ENCODE data around the gene PIEZO2.

The PIEZO2 gene

GRCh38 chr18:11115276-11115675 lies 34.1 kb downstream of the PIEZO2 start:
- no peak overlapping the region for H3K4me3 ChIP-seq (ENCODE audit: low read depth, low read length)
- no peak for DNase-seq (ENCODE audit: low read depth)
- in situ Hi-C loops (cut with HindIII; ENCODE audit: low sequenced_read_pairs), result no loop called here
- TF ChIP-seq CTCF (IDR thresholded peaks at IDR 0.05; ENCODE audit: low read depth, low read length, missing control alignments), result no peak

- in situ Hi-C loops (cut with HindIII; ENCODE audit: low sequenced_read_pairs), result no loop called here
- H3K4me3 ChIP-seq (ENCODE audit: low read depth, low read length), result no peak overlapping the region
- no peak for DNase-seq (ENCODE audit: low read depth)
Observed at GRCh38 chr18:11114653-11115052, 34.7 kb downstream of the PIEZO2 start.

GRCh38 chr18:11113937-11114336 lies 35.4 kb downstream of the PIEZO2 start:
- in situ Hi-C loops (cut with HindIII; ENCODE audit: low sequenced_read_pairs), result no loop called here
- DNase-seq (ENCODE audit: low read depth), result no peak
- TF ChIP-seq CTCF (IDR thresholded peaks at IDR 0.05; ENCODE audit: low read depth, low read length, missing control alignments), result no peak
- H3K4me3 ChIP-seq (ENCODE audit: low read depth, low read length), result no peak overlapping the region

More at GRCh38 chr18:11114653-11115052, 34.7 kb downstream of the PIEZO2 start:
- TF ChIP-seq CTCF (IDR thresholded peaks at IDR 0.05; ENCODE audit: low read depth, low read length, missing control alignments), result no peak

- H3K4me3 ChIP-seq (ENCODE audit: low read depth, low read length), result no peak overlapping the region
- TF ChIP-seq CTCF (IDR thresholded peaks at IDR 0.05; ENCODE audit: low read depth, low read length, missing control alignments), result no peak
- in situ Hi-C loops (cut with HindIII; ENCODE audit: low sequenced_read_pairs), result no loop called here
- no peak for DNase-seq (ENCODE audit: low read depth)
Observed at GRCh38 chr18:11113046-11113548, 36.3 kb downstream of the PIEZO2 start.

GRCh38 chr18:11112286-11112685 lies 37.1 kb downstream of the PIEZO2 start:
- in situ Hi-C loops (cut with HindIII; ENCODE audit: low sequenced_read_pairs), result no loop called here
- TF ChIP-seq CTCF (IDR thresholded peaks at IDR 0.05; ENCODE audit: low read depth, low read length, missing control alignments), result no peak
- DNase-seq (ENCODE audit: low read depth), result no peak
- no peak overlapping the region for H3K4me3 ChIP-seq (ENCODE audit: low read depth, low read length)

- in situ Hi-C loops (cut with HindIII; ENCODE audit: low sequenced_read_pairs), result no loop called here
- DNase-seq (ENCODE audit: low read depth), result no peak
- TF ChIP-seq CTCF (IDR thresholded peaks at IDR 0.05; ENCODE audit: low read depth, low read length, missing control alignments), result no peak
- no peak overlapping the region for H3K4me3 ChIP-seq (ENCODE audit: low read depth, low read length)
Observed at GRCh38 chr18:11110509-11110908, 38.9 kb downstream of the PIEZO2 start.

GRCh38 chr18:11108947-11109346 lies 40.4 kb downstream of the PIEZO2 start:
- DNase-seq (ENCODE audit: low read depth), result no peak
- no peak overlapping the region for H3K4me3 ChIP-seq (ENCODE audit: low read depth, low read length)
- no peak for TF ChIP-seq CTCF (IDR thresholded peaks at IDR 0.05; ENCODE audit: low read depth, low read length, missing control alignments)
- in situ Hi-C loops (cut with HindIII; ENCODE audit: low sequenced_read_pairs), result no loop called here

Data from astrocyte of the cerebellum (primary cell).